Measurements from ENCODE around the gene CAPNS2. TPM values are rescaled to one million over a fixed set of nuclear protein-coding genes. Genes with fewer than 3 reads are reported as not detected.

CAPNS2 gene
- total RNA-seq, 1 experiment from 2014 or later = 0.26 TPM

DNA sequence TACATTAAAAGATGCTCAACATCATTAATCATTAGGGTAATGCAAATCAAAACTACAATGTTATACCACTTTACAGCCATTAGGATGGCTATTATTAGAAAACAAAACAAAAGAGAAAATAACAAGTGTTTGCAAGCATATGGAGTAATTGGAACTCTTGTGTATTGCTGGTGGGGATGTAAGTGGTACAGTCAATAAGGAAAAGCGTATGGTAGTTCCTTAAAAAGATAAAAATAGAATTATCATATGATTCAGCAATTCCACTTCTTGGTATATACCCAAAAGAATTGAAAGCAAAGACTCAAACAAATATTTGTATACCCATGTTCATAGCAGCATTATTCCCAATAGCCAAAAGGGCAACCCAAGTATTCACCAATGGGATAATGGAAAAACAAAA, 1.4 kb upstream of the CAPNS2 start:
- H4K20me1 ChIP-seq (ENCODE audit: low read length) = no peaks in the 10 kb centered on the region
- intact Hi-C loops (cut with micrococcal nuclease) = no loop called here
- no peaks in the 10 kb centered on the region for H3K27me3 ChIP-seq (ENCODE audit: low read length)
- no peaks in the 10 kb centered on the region for H3F3A ChIP-seq (ENCODE audit: low read length, unreplicated experiment)
- no peak overlapping the region for H3K9ac ChIP-seq (ENCODE audit: low read length)
- H3K9me3 ChIP-seq (ENCODE audit: low read length) = no peaks in the 10 kb centered on the region
- H3K9me2 ChIP-seq (replicated peaks; ENCODE audit: low read length) = no peaks in the 10 kb centered on the region
- H2AFZ ChIP-seq (ENCODE audit: low read length) = no peak overlapping the region
- H3K36me3 ChIP-seq (ENCODE audit: low read depth, low read length) = no peaks in the 10 kb centered on the region
- DNase-seq = no peak
- no peak overlapping the region for H3K4me3 ChIP-seq (ENCODE audit: low read length)
- no peak for TF ChIP-seq EZH2phosphoT487 (IDR thresholded peaks at IDR 0.05; ENCODE audit: borderline replicate concordance, low read length)
- TF ChIP-seq, protein P1, sequence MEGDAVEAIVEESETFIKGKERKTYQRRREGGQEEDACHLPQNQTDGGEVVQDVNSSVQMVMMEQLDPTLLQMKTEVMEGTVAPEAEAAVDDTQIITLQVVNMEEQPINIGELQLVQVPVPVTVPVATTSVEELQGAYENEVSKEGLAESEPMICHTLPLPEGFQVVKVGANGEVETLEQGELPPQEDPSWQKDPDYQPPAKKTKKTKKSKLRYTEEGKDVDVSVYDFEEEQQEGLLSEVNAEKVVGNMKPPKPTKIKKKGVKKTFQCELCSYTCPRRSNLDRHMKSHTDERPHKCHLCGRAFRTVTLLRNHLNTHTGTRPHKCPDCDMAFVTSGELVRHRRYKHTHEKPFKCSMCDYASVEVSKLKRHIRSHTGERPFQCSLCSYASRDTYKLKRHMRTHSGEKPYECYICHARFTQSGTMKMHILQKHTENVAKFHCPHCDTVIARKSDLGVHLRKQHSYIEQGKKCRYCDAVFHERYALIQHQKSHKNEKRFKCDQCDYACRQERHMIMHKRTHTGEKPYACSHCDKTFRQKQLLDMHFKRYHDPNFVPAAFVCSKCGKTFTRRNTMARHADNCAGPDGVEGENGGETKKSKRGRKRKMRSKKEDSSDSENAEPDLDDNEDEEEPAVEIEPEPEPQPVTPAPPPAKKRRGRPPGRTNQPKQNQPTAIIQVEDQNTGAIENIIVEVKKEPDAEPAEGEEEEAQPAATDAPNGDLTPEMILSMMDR (conservative IDR thresholded peaks at IDR 0.05; ENCODE audit: low read depth, low read length) = no peak
- TF ChIP-seq EZH2 (IDR thresholded peaks at IDR 0.05; ENCODE audit: low read length, unreplicated experiment) = no peak
- no peak for ATAC-seq
- POLR2A ChIA-PET (ENCODE audit: unreplicated experiment) = interaction anchor here (0.6 kb wide), 1 partner anchor 1047 kb away, joined by 5 read pairs; no protein-coding TSS in a partner anchor
- H3K4me2 ChIP-seq (ENCODE audit: low read length) = no peak overlapping the region
- no peak overlapping the region for H3K27ac ChIP-seq (ENCODE audit: low read length)
- BruUV-seq (replicated peaks) = no TSS peak
- CTCF ChIA-PET = no interaction called here
- H3K79me2 ChIP-seq (ENCODE audit: low read length) = no peaks in the 10 kb centered on the region
- no peaks in the 10 kb centered on the region for H3K4me1 ChIP-seq (ENCODE audit: insufficient read depth, low read length)

DNA sequence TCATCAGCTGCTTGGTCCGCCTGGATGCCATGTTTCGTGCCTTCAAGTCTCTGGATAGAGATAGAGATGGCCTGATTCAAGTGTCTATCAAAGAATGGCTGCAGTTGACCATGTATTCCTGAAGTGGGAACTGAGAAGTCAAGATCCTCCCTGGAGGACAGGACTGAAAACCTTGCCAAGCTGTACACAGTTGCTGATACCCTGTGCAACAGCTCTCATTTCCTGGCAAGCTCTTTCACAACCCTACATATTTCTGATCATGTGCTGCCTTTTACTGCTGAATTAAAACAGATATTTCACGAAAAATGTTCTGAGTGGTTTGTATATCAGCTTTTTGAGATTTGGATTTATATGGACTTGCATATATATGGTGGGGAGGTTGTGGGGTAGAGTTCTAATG, 898 bp downstream of the CAPNS2 start:
- H3K9me2 ChIP-seq (replicated peaks; ENCODE audit: low read length) = no peaks in the 10 kb centered on the region
- DNase-seq (no peak), ATAC-seq (no peak)
- no peaks in the 10 kb centered on the region for H3K4me1 ChIP-seq (ENCODE audit: insufficient read depth, low read length)
- no peaks in the 10 kb centered on the region for H3K9me3 ChIP-seq (ENCODE audit: low read length)
- no TSS peak for BruUV-seq (replicated peaks)
- no peaks in the 10 kb centered on the region for H3K36me3 ChIP-seq (ENCODE audit: low read depth, low read length)
- H4K20me1 ChIP-seq (ENCODE audit: low read length) = no peaks in the 10 kb centered on the region
- TF ChIP-seq EZH2phosphoT487 (IDR thresholded peaks at IDR 0.05; ENCODE audit: borderline replicate concordance, low read length) (no peak), EZH2 (IDR thresholded peaks at IDR 0.05; ENCODE audit: low read length, unreplicated experiment) (no peak)
- TF ChIP-seq, protein P1 (conservative IDR thresholded peaks at IDR 0.05; ENCODE audit: low read depth, low read length) = no peak
- no peak overlapping the region for H2AFZ ChIP-seq (ENCODE audit: low read length)
- no peaks in the 10 kb centered on the region for H3F3A ChIP-seq (ENCODE audit: low read length, unreplicated experiment)
- no peak overlapping the region for H3K27ac ChIP-seq (ENCODE audit: low read length)
- H3K27me3 ChIP-seq (ENCODE audit: low read length) = no peaks in the 10 kb centered on the region
- H3K9ac ChIP-seq (ENCODE audit: low read length) = no peak overlapping the region
- no peak overlapping the region for H3K4me2 ChIP-seq (ENCODE audit: low read length)
- H3K4me3 ChIP-seq (ENCODE audit: low read length) = no peak overlapping the region
- ChIA-PET POLR2A (ENCODE audit: unreplicated experiment) (no interaction called here), CTCF (no interaction called here)
- intact Hi-C loops (cut with micrococcal nuclease) = no loop called here
- H3K79me2 ChIP-seq (ENCODE audit: low read length) = no peaks in the 10 kb centered on the region

DNA sequence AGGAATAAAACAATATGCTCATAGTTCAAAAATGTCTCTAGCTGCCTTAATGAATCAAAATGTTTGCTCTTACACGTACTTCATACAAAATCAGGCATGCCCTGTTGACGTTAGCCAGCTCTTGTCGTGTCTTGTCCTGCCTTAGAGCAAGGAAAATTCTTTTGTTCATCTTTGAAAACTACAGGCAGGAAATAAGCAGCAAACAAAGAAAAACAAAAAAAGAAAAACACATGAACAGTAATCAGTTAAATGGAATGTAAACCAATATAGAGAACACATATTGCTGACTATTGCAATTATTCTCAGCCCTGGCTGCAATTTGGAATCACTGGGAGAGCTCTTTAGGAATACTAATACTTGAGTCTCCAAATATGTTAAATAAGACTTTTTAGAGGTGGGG, 1.7 kb downstream of the CAPNS2 start:
- Histone ChIP-seq H3K36me3 (ENCODE audit: low read depth, low read length) (no peaks in the 10 kb centered on the region), H3K9me3 (ENCODE audit: low read length) (no peaks in the 10 kb centered on the region), H3K9me2 (replicated peaks; ENCODE audit: low read length) (no peaks in the 10 kb centered on the region), H3K9ac (ENCODE audit: low read length) (no peak overlapping the region), H3K27me3 (ENCODE audit: low read length) (no peaks in the 10 kb centered on the region), H3F3A (ENCODE audit: low read length, unreplicated experiment) (no peaks in the 10 kb centered on the region), H2AFZ (ENCODE audit: low read length) (no peak overlapping the region), H3K4me2 (ENCODE audit: low read length) (no peak overlapping the region), H3K79me2 (ENCODE audit: low read length) (no peaks in the 10 kb centered on the region), H3K4me1 (ENCODE audit: insufficient read depth, low read length) (no peaks in the 10 kb centered on the region), H4K20me1 (ENCODE audit: low read length) (no peaks in the 10 kb centered on the region), H3K4me3 (ENCODE audit: low read length) (no peak overlapping the region), H3K27ac (ENCODE audit: low read length) (no peak overlapping the region)
- intact Hi-C loops (cut with micrococcal nuclease) = no loop called here
- BruUV-seq (replicated peaks) = no TSS peak
- TF ChIP-seq EZH2phosphoT487 (IDR thresholded peaks at IDR 0.05; ENCODE audit: borderline replicate concordance, low read length) (no peak), EZH2 (IDR thresholded peaks at IDR 0.05; ENCODE audit: low read length, unreplicated experiment) (no peak)
- TF ChIP-seq, protein P1 (conservative IDR thresholded peaks at IDR 0.05; ENCODE audit: low read depth, low read length) = no peak
- DNase-seq (no peak), ATAC-seq (no peak)
- ChIA-PET CTCF (no interaction called here), POLR2A (ENCODE audit: unreplicated experiment) (no interaction called here)
